ENCODE data around the gene RBPMS2. TPM values are rescaled to one million over a fixed set of nuclear protein-coding genes. Genes with fewer than 3 reads are reported as not detected.

The RBPMS2 gene
- total RNA-seq, 1 donor from 2014 or later = not detected

DNA sequence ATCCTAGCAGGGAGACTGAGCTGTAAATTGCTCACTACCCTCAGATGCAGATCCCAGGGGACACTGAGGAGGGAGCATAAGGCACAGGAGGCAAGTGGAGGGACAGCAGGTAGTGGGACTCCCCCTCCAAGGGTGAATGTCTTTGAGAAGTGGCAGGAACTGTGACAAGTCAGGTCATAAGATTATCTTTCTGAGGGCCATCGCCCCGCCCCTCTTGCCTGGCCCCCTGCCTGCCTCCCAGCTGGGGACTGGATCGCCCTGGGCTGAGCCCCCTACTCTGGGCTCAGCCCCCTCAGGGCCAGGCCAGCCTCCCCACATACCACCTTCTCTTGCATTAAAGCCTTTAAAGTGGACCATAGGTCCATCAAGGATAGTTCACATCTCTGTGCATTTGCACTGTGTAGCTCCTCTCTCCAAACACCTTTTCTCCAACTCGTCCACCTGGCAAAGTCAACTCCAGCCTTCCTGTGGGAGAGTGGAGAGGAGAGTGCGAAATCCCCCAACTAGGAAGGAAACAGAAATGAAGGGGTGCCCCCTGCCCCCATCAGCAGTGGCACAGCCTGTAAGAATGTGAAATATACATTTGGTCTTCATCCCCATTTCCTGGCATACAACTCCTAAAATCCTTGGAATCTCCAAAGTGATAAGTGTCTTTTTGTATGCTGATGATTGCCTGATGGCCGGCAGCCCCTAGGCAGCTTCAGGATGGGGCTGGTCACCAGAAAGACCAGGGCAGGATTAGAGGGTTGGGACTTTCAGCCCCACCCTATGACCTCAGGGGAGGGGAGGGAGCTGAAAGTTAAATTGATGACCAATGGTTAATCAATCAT, 35.3 kb upstream of the RBPMS2 start:
- Histone ChIP-seq H3K9me3 (no peaks in the 10 kb centered on the region), H3K27me3 (no peaks in the 10 kb centered on the region), H3K4me3 (no peak overlapping the region), H3K27ac (no peak overlapping the region), H3K4me1 (peaks cover 0 to 3% of the 10 kb centered on the region in 2 donors), H3K36me3 (no peaks in the 10 kb centered on the region)
- intact Hi-C loops (cut with DNase I) = loop anchor here (1.0 to 2.0 kb wide), 2 partner anchors 79 to 124 kb away; no protein-coding TSS in a partner anchor
- TF ChIP-seq, protein P1, sequence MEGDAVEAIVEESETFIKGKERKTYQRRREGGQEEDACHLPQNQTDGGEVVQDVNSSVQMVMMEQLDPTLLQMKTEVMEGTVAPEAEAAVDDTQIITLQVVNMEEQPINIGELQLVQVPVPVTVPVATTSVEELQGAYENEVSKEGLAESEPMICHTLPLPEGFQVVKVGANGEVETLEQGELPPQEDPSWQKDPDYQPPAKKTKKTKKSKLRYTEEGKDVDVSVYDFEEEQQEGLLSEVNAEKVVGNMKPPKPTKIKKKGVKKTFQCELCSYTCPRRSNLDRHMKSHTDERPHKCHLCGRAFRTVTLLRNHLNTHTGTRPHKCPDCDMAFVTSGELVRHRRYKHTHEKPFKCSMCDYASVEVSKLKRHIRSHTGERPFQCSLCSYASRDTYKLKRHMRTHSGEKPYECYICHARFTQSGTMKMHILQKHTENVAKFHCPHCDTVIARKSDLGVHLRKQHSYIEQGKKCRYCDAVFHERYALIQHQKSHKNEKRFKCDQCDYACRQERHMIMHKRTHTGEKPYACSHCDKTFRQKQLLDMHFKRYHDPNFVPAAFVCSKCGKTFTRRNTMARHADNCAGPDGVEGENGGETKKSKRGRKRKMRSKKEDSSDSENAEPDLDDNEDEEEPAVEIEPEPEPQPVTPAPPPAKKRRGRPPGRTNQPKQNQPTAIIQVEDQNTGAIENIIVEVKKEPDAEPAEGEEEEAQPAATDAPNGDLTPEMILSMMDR (IDR thresholded peaks at IDR 0.05) = no peak
- DNase-seq (ENCODE audit: low spot score in 2 of 2) = no peak

DNA sequence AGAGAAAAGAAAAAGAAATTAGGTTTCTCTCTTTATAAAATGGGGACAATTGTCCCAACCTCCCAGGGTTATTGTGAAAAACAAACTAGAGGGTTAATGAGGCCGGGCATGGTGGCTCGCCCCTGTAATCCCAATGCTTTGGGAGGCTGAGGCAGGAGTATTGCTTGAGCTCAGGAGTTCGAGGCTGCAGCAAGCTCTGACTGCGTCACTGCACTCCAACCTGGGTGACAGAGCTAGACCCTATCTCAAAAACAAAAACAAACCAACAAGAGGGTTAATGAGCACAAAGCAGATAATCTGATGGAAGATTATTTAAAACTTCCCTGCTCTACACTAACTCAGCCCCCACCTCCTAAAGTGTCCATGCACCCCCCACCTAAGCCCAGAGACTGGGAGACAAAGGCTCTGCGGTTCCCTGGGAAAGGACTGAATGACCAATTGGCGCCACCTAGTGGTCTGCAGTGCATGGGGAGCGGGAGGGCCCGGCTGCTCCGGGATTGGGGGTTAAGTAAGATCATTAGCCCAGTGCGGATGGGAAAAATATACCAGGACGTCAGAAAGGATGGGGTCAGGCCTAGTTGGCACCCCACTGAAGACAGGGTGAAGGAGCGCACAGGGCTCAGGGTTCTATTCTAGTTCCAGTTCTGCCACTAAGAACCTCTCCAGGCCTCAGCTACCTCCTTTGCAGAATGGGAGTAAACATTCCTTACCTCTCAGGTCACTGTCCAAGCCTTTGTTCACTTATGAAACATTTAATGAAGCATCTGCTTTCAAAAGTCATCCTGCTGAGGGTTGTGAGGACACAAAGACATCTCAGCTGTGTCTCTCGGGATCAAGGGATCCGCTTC, 34.5 kb upstream of the RBPMS2 start:
- H3K9me3 ChIP-seq = no peaks in the 10 kb centered on the region
- TF ChIP-seq, protein P1 (IDR thresholded peaks at IDR 0.05) = peak; percentile 76 to 94 (median 92)
- H3K36me3 ChIP-seq = no peaks in the 10 kb centered on the region
- H3K4me3 ChIP-seq = no peak overlapping the region
- H3K27ac ChIP-seq = no peak overlapping the region
- H3K27me3 ChIP-seq = no peaks in the 10 kb centered on the region
- H3K4me1 ChIP-seq = peaks cover 0 to 3% of the 10 kb centered on the region in 2 donors
- intact Hi-C loops (cut with DNase I) = loop anchor here (1.0 to 2.0 kb wide), 2 partner anchors 79 to 123 kb away; no protein-coding TSS in a partner anchor
- DNase-seq (ENCODE audit: low spot score in 2 of 2) = peak in 1 of 2 donors; percentile 85

DNA sequence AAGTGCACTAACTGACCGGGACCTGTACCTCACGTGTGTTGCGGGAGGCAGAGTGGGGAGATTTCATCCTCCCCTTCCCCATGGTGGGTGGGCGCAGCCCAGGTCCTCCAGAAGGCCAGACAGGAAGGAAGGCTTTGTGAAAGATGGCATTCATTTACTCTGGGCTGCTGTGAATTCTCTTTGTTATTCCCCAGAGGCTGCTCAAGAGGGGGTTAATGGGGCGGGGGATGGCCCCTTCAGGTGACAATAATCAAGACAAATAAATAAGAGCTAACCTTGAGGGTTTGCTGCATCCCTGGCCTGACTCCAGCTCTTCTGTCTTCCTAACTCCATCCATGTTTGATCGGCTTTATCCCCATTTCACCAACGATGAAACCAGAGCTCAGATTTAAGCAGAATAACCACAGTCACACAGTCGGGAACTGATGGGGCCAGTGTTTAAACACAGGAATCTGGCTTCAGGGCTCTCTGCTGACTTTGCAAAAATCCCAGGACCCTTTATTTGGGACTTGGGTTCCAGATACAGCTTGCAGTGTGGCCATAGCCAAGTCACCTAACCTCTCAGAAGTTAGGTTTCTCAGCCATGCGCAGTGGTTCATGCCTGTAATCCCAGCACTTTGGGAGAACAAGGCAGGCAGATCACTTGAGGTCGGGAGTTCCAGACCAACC, 33.5 kb upstream of the RBPMS2 start:
- Histone ChIP-seq H3K4me1 (peaks cover 0 to 3% of the 10 kb centered on the region in 2 donors), H3K27ac (no peak overlapping the region), H3K27me3 (no peaks in the 10 kb centered on the region), H3K36me3 (no peaks in the 10 kb centered on the region), H3K9me3 (no peaks in the 10 kb centered on the region), H3K4me3 (no peak overlapping the region)
- intact Hi-C loops (cut with DNase I) = no loop called here
- TF ChIP-seq, protein P1 (IDR thresholded peaks at IDR 0.05) = no peak
- no peak for DNase-seq (ENCODE audit: low spot score in 2 of 2)

DNA sequence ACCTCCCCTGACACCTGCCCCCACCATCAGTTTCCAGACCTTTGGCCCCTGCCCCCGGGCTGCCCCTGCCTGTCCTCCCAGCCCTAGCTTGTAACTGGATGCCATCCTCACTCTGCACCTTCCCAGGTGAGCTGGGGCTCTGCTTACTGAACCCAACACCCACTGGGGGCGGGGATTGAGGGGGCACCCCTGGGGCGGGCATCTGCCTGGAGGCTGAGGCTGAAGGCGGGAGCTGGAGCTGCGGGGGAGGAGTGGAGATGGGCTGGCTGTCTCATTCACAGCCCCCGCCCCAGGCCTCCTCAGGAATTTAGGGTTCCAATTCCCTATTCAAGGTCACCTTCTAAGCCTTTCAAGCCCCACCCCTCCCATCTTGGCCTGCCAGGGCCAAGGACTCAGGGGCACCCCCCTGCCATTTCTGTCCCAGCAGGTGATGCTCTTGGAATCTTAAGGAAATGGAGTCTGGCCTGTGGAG, 32.4 kb upstream of the RBPMS2 start:
- Histone ChIP-seq H3K27me3 (no peaks in the 10 kb centered on the region), H3K27ac (no peak overlapping the region), H3K9me3 (no peaks in the 10 kb centered on the region), H3K4me1 (peaks cover 0 to 3% of the 10 kb centered on the region in 2 donors), H3K36me3 (no peaks in the 10 kb centered on the region), H3K4me3 (no peak overlapping the region)
- no peak for DNase-seq (ENCODE audit: low spot score in 2 of 2)
- intact Hi-C loops (cut with DNase I) = no loop called here
- TF ChIP-seq, protein P1 (IDR thresholded peaks at IDR 0.05) = no peak

DNA sequence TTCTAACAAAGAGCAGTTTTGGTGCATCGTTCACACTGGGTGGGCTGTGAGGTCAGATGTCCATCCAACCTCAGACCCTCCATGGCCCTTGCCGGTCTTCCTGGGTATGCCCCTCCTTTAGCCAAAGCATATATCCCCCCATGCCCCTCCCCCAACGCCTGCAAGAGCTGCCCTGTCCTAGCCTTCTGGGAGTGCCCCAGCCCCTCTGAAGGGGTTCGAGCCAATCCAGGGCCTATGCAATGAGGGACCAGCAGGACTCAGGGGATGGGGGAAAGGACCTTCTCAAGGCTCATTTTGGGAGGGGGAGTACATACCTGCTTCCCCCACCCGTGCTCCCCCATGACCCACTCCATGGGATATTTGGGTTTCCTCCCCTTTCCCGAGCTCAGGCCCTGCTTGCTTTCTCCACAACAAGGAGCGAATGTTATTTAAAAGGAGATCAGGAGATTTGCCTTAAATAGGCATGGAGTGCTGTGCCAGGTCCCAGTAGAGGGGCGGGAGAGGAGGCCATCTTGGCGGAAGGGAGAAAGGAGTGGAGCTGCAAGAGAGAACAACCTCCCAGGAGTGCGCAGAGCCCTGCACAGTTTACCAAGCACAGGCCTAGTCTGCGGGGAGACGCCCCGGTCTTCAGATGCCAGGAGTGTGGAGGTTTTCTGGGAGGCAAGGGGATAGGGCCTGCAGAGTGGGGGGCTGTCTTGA, 31.8 kb upstream of the RBPMS2 start:
- H3K36me3 ChIP-seq = no peaks in the 10 kb centered on the region
- no peaks in the 10 kb centered on the region for H3K9me3 ChIP-seq
- DNase-seq (ENCODE audit: low spot score in 2 of 2) = no peak
- TF ChIP-seq, protein P1 (IDR thresholded peaks at IDR 0.05) = no peak
- H3K4me3 ChIP-seq = no peak overlapping the region
- intact Hi-C loops (cut with DNase I) = no loop called here
- peaks cover 0 to 3% of the 10 kb centered on the region in 2 donors for H3K4me1 ChIP-seq
- no peaks in the 10 kb centered on the region for H3K27me3 ChIP-seq
- H3K27ac ChIP-seq = no peak overlapping the region

Measured in ascending aorta (tissue), 2 donors.